NCI-H1417 treated with DMSO at 0.1 percent for 48 hours (cell line): Measurements from ENCODE around the gene VWA5B1.

Experiments
- DNase-seq: peaks from one replicate; lab custom pipeline; 2025; lab: John Stamatoyannopoulos, UW

VWA5B1 gene

DNA sequence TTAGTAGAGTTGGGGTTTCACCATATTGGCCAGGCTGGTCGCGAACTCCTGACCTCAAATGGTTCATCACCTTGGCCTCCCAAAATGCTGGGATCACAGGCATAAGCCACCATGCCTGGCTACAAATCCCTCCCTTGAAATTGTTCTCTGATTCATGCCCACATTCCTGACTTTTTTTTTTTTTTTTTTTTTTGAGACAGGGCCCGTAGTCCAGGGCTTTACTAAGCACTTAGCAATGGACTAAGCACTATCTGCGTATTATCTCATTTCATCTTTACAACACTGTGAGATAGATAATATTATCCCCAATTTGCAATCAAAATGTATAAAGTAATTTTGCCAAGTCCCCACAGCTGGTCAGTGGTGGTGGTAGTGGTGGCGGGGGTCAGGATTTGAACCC lies 58.9 kb downstream of the VWA5B1 start:
- DNase-seq, result no peak

DNA sequence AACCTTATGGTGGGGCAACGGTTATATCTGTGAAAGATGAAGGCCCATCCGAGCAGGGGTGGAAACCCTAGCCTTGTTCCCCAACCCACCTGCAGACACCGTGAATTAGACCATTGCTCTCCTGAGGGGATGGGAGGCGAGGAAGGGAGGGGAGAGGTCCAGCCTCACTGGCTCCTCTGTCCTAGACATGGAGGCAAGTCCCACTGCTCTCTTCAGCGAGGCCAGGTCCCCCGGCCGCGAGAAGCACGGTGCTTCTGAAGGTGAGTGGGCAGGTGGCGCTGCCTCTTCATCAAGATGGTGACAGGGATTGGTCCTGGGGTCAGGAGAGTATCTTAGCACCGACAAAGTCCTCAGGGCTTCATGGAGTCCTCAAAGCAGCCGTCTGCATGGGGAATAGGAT lies 59.3 kb downstream of the VWA5B1 start:
- DNase-seq, result no peak

DNA sequence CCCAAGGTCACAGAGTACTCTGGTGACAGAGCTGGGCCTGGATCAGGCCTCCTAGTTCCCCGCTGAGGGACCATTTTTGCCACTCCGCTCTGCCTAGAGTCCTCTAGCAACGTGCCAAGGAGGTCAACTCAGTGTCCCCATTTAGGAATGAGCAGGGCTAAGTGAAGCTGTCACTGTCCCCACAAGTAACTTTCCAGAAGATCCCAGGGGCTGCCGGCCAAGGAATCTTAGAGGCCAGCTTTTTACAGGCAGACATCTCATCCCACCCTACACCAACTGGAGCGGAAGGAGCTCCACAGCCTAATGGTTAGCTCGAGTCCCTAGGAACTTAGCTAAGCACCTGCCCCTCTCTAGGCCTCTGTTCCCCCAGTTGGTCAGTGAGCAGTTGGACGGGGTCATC lies 59.7 kb downstream of the VWA5B1 start:
- no peak for DNase-seq

DNA sequence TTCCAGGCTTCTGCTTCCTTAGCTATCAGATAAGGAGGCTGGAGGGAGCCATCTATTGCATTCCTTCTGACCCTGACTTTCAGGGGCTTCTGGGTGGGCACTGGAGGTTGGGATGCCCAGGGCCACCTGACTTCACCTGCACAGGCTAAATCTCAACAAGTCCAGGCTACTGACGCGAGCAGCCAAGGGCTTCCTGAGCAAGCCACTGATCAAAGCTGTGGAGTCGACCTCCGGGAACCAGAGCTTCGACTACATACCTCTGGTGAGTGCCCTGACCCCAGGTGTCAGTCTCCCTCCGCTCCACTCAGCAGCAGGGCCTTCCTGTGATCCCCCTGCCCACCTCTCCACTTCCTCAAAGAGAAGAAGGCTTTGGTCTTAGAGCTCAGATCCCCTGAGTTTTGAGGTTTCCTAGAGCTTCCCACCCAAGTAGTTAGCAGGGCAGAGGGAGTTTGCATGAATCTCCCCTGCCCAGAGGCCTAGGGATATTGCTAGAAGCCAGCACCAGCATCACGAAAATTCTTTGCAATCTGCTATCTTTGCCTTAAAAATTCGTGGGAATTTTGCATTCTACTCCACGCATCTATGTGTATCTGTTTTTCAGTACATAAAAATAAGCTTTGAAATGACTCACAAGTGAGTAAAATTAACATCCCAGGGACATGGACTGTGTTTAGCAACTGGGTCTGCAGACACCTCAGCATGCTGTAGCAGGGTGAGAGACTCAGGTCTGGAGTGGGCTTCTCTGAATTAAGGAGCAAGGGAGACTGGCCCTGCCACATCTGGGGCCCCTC lies 61.4 kb downstream of the VWA5B1 start:
- DNase-seq, result no peak

DNA sequence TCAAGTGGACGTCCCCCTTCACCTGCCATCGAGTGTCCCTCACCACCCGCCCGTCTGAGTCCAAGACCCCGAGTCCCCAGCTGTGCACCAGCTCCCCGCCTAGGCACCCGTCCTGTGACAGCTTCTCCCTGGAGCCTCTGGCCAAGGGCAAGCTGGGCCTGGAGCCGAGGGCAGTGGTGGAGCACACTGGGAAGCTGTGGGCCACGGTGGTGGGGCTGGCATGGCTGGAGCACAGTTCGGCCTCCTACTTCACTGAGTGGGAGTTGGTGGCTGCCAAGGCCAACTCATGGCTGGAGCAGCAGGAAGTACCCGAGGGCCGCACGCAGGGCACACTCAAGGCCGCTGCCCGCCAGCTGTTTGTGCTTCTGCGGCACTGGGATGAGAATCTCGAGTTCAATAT lies 63.2 kb downstream of the VWA5B1 start:
- no peak for DNase-seq

DNA sequence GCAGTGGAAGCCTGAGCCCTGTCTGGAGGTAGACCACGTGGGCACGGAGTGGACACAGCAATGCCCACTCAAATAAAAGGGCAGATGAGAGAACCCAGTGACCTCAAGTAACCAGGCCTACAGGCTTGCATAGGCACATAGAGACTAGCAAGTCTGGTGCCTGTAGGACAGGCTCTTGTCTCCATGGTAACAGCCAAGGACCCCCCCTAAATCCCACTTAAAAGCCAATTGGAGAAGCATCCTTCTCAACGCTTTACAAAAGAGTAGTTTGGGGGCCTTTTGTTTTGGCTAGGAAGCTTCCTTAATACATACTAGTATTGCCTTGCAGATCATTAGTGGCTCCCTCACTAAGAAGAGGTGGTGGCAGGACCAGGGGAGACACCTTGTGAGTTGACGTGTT lies 63.9 kb downstream of the VWA5B1 start:
- DNase-seq, result no peak

DNA sequence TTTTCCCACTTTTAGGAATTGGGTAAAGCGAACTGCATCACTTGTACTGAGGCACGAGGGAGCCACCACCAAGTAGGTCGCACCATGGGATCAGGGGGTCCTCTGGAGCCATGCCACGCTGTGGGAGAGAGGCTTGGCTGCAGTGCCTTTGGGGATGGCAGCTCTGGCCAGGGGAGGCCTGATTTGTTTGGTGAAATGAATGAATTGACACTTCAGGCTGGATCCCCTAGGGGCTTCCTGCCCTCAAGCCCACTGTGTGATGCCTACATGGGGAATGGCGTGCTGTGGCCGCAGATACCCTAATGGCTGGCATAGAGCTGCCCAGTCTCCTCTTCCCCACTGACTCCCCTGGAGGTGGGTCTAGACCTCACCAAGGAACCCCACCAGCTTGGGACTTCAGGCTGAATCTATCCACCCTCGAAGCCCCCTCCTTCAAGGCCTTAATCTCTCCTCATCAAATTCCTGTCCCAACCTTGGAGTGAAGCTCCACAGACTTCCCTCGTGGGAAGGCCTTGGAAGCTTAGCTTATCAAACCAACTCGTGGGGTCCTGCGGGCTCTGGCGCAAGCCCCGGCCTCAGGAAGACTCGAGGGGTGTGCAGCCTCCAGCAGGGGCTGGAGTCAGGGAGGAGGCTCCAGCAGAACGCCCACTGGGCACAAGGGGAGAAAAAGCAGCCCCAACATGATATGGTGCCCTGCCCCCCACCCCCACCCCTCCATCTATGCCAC lies 64.6 kb downstream of the VWA5B1 start:
- no peak for DNase-seq

DNA sequence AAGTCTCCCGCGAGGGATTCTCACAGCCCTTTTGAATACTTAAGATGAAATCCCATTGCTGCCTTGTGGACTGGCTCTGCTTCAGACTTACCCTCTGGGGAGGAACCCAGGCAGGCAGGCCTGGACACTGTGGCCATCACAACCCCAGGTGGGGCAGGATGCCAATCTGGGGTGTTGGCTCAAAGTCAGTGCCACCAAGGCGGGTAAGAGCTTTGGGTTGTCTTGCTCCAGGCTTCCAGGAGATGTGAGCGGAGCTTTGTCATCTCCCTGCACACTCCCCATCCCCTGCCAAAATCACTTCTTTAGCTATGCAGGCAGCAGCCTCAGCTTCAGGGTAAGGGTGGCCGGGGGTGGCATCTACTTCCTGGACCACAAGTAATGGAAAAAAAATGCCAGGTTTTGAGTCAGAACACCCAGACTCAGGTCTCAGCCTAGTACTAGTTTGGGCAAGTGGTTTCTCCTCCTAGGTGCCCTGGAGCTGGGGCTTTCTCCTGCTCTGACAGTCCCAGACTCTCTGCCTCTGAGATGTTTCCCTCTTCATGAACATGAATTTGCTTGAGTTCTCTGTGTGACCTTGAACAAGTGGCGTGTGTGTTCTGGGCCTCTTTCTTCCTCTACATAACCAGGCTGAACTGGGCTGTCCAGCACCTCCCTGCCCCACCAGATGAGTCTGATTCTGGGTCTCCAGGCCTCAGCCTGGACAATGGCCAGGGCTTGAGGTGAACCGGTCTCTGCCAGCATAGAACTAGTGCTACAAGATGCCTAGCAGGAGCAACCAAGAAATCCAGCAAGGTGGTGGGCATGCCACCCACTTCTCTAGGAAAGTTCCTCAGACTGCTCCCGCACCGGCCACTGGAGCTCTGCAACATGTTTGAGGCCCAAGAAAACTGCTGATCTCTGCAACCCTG lies 65.4 kb downstream of the VWA5B1 start:
- no peak for DNase-seq

DNA sequence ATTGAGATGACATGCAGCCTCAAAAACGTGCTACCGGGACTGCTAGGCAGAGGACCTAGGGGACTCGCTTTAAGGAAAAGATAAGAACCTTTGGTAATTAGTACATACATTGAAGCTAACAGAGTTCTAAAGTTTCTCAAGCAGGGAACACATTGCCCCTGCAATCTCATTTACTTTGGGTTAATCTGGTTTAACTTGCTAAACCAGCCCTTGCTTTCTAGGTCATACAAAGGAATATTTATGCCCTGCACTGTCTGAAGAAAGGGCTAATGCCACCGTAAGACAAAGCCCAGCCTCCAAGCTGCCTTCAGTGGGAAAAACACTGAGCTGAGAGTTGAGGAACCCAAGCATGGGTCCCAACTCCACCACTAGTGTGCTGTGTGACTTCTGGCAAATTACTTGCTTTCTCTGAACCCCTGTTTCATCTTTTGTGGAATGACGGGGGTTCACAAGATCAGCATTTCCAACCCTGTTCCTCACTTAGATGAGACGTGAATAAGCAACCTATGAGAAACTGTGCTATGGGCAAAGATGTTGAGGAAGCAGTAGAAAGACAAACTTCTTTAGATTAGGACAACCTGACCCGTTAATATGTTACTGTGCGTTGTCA lies 66.3 kb downstream of the VWA5B1 start:
- no peak for DNase-seq

DNA sequence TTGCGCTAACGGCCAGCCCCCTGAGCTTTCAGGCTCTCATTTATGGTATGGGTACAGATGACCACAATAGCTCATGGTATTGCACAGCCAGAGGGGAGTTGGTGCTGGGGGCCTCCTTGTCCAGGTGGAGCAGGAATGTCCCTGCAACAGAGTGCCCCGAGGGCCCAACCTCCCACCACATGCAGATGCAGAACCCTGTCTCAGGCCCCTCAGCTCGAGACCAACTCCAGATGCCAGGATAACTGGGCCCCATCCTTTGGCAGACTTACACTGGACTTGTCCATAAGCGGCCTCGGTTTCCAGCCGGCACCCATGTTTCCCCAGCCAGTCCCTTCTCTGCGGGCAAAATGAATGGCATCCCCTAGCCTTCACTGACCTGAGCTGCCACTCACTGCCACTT lies 67.1 kb downstream of the VWA5B1 start:
- DNase-seq, result no peak

DNA sequence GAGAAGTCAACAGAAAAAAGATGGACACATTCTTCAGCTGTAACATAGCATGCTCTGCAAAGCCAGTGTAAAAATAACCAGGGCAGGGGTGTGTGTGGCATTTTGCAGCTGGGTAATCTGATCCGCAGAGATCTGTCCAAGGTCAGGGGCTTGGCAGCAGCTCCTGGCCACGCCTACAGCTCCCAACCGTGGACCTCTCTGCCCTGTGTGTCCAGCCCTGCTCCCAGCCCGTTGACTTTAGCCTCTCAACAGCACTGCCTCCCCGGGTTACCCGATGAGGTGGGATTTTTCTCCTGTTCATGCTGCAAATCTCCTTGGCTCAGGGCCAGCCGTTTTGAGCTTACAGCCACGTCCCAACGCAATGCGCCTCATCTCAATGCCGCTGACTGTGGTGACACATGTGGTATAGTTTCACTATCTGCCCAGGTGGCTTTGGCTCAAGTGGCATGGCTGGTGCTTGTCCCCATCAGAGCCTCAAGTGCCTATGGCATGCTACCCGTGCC lies 68.1 kb downstream of the VWA5B1 start:
- no peak for DNase-seq

DNA sequence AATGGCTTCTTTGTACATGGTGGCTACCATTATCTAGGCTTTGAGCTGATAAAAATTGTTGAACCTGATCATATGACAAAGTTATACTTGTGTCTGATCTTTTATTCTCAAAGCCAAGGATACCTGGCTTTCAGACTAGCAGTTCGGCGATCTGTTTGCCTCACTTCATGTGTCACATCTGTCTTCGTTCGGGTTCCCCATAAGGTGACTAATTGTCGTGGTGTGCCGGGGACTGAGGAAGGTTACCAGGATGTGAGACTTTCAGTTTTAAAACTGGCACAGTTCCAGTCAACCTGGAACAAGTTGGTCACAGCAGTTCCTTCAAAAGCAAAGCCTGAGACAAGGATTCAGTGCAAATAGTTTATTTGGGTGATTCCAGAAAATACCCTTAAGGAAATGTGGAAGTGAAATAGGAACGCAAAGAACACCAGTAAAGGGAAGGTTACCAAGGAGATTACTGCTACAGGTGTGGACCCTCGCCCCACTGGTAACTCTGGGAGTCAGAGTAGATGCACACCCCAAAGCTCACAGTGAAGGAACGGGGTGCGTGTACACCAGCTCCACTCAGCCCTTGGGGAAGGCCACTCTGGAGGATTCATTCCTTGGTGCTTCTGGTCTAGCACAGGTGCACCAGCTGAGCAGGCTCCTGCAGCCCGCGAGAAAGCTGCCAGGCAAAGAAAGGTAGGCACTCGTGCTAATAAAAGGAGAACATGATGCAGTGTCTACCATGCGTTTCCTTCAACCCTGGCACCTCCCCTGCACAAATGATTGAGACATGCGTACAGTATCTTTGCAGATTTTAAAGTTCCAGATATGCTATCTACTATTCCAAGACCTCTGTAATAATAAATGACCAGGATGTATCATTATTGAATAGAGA lies 69.0 kb downstream of the VWA5B1 start:
- no peak for DNase-seq

DNA sequence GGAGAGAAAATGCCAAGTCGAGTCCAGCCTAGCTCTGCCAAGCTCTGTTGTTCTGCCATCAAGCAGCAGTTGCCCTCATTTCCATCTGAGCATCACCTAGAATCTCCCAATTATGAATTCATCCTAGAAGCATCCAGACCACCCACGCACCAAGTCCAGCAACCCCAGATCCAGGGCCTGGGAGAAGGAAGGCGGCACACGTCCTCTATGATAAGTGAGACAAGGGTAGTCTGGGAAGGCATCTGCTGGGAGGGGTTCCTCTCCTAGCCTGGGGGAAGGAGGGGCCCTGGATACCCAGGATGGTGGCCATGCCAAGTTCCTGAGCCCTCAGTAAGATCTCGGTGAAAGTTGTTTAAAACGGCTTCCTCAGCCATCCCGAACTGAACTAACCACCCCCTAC lies 70.7 kb downstream of the VWA5B1 start:
- no peak for DNase-seq

DNA sequence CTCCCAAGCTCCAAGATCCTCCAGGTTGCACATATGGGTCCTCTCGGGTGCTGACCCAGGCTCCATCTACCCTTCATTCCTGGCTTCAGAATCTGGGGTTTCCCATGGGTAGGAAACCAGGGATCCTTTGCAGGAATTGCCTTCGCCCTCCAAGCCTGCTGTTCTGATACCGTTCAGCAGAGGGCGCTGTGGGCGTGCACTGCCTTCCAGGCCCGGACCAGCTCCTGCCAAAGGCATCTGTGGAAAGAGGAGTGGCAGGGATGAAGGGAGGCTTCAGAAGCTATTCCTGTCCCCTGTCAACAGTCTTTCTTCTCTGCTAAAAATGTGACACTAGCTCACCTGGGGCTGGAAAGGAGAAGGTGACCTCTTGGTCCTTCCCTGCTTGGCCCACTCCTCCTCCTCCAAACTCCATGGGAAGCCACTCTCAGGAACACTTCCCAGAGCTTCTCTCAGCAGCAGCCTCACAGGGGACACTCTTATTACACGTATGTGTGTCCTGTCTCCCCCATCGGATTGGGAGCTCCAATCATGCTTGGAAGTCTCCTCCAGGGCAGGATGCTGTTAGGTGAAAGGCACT lies 71.2 kb downstream of the VWA5B1 start:
- no peak for DNase-seq

DNA sequence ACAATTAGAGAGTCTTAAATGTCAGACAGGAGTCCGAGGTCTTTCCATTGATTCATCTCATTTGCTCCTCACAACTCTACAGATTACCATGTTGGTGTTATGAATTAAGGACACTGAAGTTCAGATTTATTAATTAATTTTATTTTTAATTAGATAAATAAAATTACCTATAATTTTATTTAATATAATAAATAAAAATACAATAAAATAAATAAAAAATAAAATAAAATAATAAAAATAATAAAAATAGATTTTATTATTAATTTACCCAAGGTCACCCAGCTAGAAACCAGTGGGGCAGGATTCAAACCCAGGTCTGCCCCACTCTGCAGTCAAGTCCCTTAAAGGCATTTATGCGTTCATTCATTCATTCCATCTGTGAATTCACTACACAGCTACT lies 72.2 kb downstream of the VWA5B1 start:
- no peak for DNase-seq

DNA sequence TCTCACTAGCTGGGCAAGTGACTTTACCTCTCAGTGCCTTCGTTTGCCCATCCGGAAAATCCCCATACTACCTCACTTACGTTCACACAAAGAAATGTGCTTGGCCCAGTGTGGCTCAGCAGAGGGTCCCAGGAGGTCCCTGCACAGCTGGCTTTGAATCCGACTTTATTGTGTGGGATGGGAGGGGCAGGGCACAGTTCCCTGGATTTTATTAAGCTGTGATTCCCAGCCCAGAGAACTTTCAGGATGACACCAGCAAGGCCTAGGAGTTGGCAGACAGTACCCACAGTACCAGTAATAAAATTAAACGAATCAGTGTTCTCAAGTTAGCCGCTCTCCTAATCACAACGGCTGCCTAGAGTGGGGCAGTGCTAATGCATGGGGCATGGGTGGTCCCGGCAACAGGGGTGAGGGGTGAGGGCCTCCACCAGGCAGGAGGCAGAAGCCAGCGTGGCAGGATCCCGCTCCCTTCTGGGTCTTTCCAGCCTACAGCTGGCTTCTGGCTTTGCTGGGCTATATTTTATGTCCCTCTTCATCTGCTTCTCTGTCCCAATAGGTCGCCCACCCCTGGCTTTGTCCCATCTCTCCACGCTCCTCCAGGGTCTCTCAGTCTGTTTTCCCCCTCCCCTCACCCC lies 74.9 kb downstream of the VWA5B1 start:
- no peak for DNase-seq

DNA sequence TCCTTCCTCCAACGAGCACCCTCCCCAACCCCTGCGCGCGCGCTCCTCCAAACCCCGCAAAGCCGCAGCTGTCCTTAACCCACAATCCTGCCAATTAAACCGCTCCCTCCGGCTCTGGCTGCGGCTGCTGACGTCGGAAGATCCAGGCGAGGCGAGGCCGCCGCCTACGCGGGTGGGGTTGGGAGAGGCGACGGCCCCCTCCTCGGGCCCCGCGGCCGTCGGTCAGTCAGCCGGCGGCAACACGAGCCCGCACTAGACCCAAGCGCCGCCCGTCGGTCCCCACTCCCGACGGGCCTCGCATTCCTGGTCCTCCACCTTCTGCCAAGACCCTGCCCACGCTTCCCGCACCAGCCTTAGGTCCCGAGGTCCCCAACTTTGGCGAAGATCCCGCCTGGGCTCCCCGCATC lies 75.4 kb downstream of the VWA5B1 start:
- DNase-seq, result no peak

DNA sequence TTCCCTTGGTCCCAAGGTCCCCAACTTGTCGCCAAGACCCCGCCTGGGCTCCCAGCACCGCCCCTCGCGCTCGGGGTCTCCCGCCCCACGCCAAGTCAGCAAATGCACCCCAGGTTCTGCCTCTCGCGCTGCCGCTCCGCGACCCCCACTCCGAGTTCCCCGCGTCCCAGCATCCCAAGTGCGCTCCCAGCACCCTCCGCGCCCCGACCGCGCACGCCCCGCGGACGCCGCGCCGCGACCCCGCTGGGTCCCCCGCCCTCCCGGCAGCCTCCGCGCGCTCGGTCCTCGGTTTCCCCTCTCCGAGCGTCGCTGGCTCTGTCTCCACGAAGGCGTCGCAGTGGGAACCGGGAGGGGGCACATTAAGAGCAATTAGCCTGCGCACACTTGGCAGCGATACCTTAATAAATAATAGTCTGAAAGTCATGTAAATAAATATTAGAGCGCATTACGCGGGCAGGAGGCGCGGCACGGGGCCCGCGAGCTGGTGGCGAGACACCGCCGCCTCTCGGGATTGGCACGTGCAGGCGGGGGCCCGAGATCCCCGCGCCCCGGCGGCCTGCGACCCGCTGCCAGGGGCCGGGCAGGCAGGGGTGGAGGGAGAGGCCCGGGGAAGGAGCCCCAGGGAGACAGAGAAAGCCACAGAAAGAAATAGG lies 75.9 kb downstream of the VWA5B1 start:
- DNase-seq, result no peak

DNA sequence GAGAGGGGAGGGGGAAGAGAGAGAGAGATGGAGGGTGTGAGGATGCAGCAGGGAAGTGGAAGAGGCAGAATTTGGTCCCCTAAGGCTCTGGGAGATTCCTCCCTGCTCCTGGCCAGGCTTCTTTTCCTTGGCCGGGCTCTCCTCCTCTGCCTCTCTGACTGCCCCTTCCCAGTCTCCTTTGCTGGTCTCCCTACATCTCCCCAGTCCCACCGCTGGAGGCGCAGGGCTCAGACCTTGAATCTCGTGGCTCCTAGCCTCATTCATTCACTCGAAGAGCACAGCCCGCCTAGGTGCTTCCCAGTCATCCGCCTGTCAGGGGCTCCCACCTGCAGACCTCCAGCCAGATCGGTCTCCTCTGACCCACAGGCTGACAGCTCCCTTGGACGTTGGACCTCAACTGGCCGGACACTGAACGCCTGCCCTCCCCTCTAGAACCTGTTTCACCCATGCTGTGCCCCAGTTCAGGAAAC lies 76.5 kb downstream of the VWA5B1 start:
- no peak for DNase-seq

DNA sequence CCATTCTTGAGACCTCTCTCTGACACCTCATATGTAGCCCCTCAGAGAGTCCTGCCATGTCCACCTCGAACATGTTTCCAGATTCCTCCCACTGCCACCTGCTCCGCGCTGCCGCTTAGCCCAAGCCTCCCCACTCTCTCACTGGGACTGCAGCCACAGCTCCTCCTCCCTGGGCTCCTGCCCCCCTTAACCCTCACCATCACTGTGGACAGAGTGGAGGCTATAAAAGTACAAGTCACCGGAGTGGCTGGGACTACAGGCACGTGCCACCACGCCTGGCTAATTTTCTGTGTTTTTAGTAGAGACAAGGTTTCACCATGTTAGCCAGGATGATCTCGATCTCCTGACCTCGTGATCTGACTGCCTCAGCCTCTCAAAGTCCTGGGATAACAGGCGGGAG lies 77.0 kb downstream of the VWA5B1 start:
- no peak for DNase-seq
